Stimulated activated CD8-positive, alpha-beta memory T cell treated with anti-CD3 and anti-CD28 coated beads, Interleukin-4, amount 100 ng/mL, for 1 hour (primary cell): ENCODE results near the gene LARGE1.
A peak's percentile ranks its signal among the peaks of the same experiment; 100 is the strongest.

Experiments used
- DNase-seq, 2 donors: peaks; one replicate each; pipeline ENCODE4 v3.0.0-alpha.2; 2020; ENCODE audit warnings: low read depth in 2 of 2, low spot score in 1 of 2

Gene LARGE1

GRCh38 chr22:33329398-33329797 is 590.9 kb downstream of the LARGE1 start:
- DNase-seq: no peak

- DNase-seq: no peak
Observed at GRCh38 chr22:33328789-33329296, 591.4 kb downstream of the LARGE1 start.

GRCh38 chr22:33327348-33327860 is 592.9 kb downstream of the LARGE1 start:
- no peak for DNase-seq

- no peak for DNase-seq
Observed at GRCh38 chr22:33326540-33327295, 593.6 kb downstream of the LARGE1 start.

GRCh38 chr22:33325232-33326004 is 594.9 kb downstream of the LARGE1 start:
- DNase-seq: no peak

GRCh38 chr22:33324228-33324627 is 596.0 kb downstream of the LARGE1 start:
- no peak for DNase-seq

GRCh38 chr22:33321466-33321865 is 598.8 kb downstream of the LARGE1 start:
- DNase-seq: no peak

- DNase-seq: no peak
Observed at GRCh38 chr22:33315954-33316353, 604.3 kb downstream of the LARGE1 start.

DNA sequence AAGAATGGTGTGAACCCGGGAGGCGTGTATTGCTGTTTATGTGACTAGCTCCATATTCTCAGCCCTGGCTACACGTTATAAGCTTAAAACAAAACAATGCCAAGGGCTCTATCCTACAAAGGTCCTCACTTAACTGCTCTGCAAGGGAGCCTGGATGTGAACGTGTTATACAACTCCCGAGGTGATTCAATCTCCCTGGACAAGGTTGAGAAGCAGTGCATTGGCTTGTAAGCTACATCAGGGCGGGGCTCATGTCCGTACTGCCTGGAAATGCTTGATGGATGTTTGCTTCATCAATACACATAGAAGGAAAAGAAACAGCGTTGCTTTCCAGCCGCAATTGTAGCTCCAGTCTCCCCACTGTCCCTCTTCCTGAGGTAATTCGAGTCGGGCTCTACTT is 605.2 kb downstream of the LARGE1 start:
- no peak for DNase-seq

- no peak for DNase-seq
Observed at GRCh38 chr22:33314316-33314715, 606.0 kb downstream of the LARGE1 start.

- DNase-seq: no peak
Observed at GRCh38 chr22:33303099-33303498, 617.2 kb downstream of the LARGE1 start.

DNA sequence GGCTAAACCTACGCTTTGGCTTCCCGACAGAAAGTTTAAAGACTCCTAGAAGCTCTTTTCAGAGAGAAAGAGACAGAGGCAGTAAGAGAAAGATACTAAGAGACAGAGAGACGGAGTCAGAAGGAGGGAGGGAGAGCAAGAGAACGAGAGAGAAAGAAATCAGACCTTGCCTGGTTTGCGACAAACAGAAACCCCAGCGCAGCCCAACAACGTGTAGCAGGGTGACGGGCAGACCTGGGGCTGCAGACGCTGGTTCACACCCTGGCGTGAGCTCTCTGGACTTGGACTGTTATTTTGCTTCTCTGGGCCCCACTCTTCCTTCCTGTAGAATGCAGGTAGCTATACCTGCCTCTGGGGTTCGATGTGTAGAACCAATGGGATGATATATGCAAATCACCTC is 617.7 kb downstream of the LARGE1 start:
- DNase-seq: no peak

- peak in 1 of 2 donors; percentile 7 for DNase-seq
Observed at GRCh38 chr22:33302049-33302545, 618.2 kb downstream of the LARGE1 start.

- no peak for DNase-seq
Observed at GRCh38 chr22:33300165-33300564, 620.1 kb downstream of the LARGE1 start.

GRCh38 chr22:33299245-33299956 is 620.9 kb downstream of the LARGE1 start:
- DNase-seq: no peak

DNA sequence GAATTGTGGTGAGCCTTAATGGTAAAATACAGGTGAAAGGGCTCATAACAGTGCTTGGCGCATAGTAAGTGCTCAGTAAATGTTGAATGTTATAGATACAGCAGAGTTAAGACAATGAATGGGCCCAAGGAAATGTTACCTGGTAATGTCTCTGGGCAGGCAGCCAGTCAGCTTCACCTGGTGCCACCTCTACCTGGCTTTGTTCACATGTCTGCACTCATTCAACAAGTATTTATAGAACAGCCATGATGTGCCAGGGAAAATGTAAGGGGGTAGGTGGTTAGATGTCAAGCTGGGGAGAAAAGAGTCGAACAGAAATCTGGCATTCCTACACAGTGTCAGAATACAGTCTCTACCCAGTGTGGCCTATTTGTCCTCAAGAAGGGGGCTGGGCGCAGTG is 623.3 kb downstream of the LARGE1 start:
- no peak for DNase-seq

GRCh38 chr22:33288078-33288477 is 632.2 kb downstream of the LARGE1 start:
- no peak for DNase-seq

DNA sequence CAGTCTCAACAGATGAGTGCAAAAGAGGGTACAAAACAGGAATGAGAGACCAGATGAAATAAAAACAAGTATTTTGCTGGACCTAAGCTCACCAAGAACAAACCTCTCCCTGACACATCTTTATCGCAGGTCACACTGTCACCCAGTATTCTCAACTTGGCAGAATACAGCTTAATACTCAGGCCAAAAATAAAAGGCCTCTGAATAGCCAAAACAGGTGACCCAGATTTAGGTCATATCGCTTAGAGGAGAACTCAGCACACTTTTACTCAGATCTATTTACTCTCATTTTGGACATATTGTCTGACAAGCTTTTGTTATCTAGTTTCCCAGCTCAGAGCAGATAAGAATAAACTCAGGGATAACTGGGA is 645.2 kb downstream of the LARGE1 start:
- DNase-seq: no peak

- no peak for DNase-seq
Observed at GRCh38 chr22:33274214-33275072, 645.8 kb downstream of the LARGE1 start.

DNA sequence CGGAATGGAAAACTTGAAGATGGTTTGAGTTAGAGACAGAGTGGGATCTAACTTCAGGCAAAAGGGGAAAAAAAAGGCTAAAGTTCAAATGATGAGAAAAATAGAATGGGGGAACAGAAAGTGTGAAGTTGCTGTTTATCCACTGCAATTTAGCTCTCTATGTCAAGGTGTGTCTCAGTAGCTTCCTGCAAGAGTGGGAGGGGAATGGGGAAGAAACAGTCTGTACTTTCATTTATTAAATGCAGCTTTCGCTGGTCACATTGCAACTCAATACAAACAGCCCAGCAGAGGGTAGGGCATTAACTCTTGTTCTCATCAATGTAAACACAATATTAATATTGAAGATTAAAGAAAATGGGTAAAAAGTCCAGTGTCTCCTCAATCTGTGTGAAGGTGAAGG is 647.4 kb downstream of the LARGE1 start:
- DNase-seq: no peak
